CD4-positive, alpha-beta T cell (primary cell): ENCODE data around the gene UBE3C. TPM values are rescaled to one million over a fixed set of nuclear protein-coding genes. Genes with fewer than 3 reads are reported as not detected.
A peak's percentile ranks its signal among the peaks of the same experiment; 100 is the strongest.

Source experiments
- ATAC-seq: fragments of 200-7000 bp; cut with Tn5 transposase; one replicate; pipeline ENCODE4 v1.10.0; 2022; ENCODE audit warnings: mild to moderate bottlenecking; ENCODE audit not compliant: poor library complexity
- CTCF ChIA-PET: fragments of 350-600 bp; sonication (Branson Sonifier 250); formaldehyde crosslinking; loops from one replicate; lab custom pipeline; 2021; ENCODE audit warnings: antibody characterized with exemption, inconsistent platforms; lab: Charles Lee
- POLR2A ChIA-PET: fragments of 350-600 bp; sonication (Branson Sonifier 250); formaldehyde crosslinking; loops from one replicate; lab custom pipeline; 2021; ENCODE audit warnings: antibody characterized with exemption, inconsistent platforms; lab: Charles Lee
- DNase-seq, 14 experiments: peaks; one replicate each; pipeline ENCODE4 v3.0.0-alpha.2; 2013 to 2020; ENCODE audit warnings: mixed read lengths in 2 of 14
- H3K27ac ChIP-seq, 2 donors: one replicate each; pipeline versions ENCODE4 v1.5.1 to v1.7.0; 2013; ENCODE audit warnings: low read length in 2 of 2, low read depth in 1 of 2, mild to moderate bottlenecking in 1 of 2
- H3K27me3 ChIP-seq, 2 experiments: 1 replicate in 1 of 2; 2 replicates in 1 of 2; pipeline versions ENCODE4 v1.6.1 to v1.7.0; 2013; ENCODE audit warnings: low read length in 2 of 2, control low read depth in 1 of 2, mild to moderate bottlenecking in 1 of 2, moderate library complexity in 1 of 2; ENCODE audit not compliant: insufficient read depth in 2 of 2, control insufficient read depth in 1 of 2
- H3K36me3 ChIP-seq: one replicate; pipeline ENCODE4 v1.6.1; 2013; ENCODE audit warnings: low read length, control low read depth; ENCODE audit not compliant: insufficient read depth
- H3K4me1 ChIP-seq: one replicate; pipeline ENCODE4 v1.6.1; 2013; ENCODE audit warnings: low read length, control low read depth; ENCODE audit not compliant: insufficient read depth
- H3K4me3 ChIP-seq: one replicate; pipeline ENCODE4 v1.5.1; 2013; ENCODE audit warnings: mild to moderate bottlenecking, low read length, moderate library complexity
- H3K9me3 ChIP-seq, 2 experiments: 1 replicate in 1 of 2; 2 replicates in 1 of 2; pipeline versions ENCODE4 v1.6.1 to v1.7.0; 2013; ENCODE audit warnings: low read length in 2 of 2, mild to moderate bottlenecking in 2 of 2, control low read depth in 1 of 2, moderate library complexity in 1 of 2; ENCODE audit not compliant: control insufficient read depth in 1 of 2, insufficient read depth in 1 of 2
- H3K27ac Mint-ChIP-seq: one replicate; pipeline ENCODE4 v1.8.0; 2020; ENCODE audit warnings: mixed read lengths
- H3K27me3 Mint-ChIP-seq: one replicate; pipeline ENCODE4 v1.8.0; 2021; ENCODE audit warnings: mixed read lengths
- H3K36me3 Mint-ChIP-seq: one replicate; pipeline ENCODE4 v1.8.0; 2021; ENCODE audit warnings: low read depth, mixed read lengths
- H3K4me1 Mint-ChIP-seq: one replicate; pipeline ENCODE4 v1.8.0; 2021; ENCODE audit warnings: low read depth, mixed read lengths
- H3K4me3 Mint-ChIP-seq: one replicate; pipeline ENCODE4 v1.8.0; 2020; ENCODE audit warnings: mild to moderate bottlenecking, mixed read lengths
- H3K9me3 Mint-ChIP-seq: one replicate; pipeline ENCODE4 v1.8.0; 2020; ENCODE audit warnings: mixed read lengths
- CTCF ChIP-seq: fragments of 200-600 bp; IDR thresholded peaks from one replicate; pipeline ENCODE4 v1.8.0; 2022; ENCODE audit warnings: antibody characterized with exemption, mild to moderate bottlenecking
- intact Hi-C, 2 experiments: fragments of 100-400 bp; cut with DNase I in 1 of 2; cut with micrococcal nuclease in 1 of 2; formaldehyde crosslinking; loops; one replicate each; pipeline versions ENCODE4 v1.15.1 to v1.9.0; 2023 to 2025; cut with DNase I, micrococcal nuclease
- total RNA-seq, 174 experiments: library from RNA in 2 of 174; stranded (reverse) in 2 of 174; gene quantifications; one replicate each; pipeline ENCODE4 v1.2.3 and lab custom pipeline; 2021 to 2026

The UBE3C gene
- total RNA-seq, 2 experiments from 2014 or later: 30.8 to 32.3 TPM

- no peak overlapping the region for H3K27ac Mint-ChIP-seq
- H3K36me3 Mint-ChIP-seq: no peaks in the 10 kb centered on the region
- H3K27me3 Mint-ChIP-seq: no peaks in the 10 kb centered on the region
- intact Hi-C loops: no loop called here
- Histone ChIP-seq H3K4me1 (no peaks in the 10 kb centered on the region), H3K36me3 (no peaks in the 10 kb centered on the region), H3K4me3 (no peak overlapping the region), H3K9me3 (peaks cover 0 to 6% of the 10 kb centered on the region in 2 experiments), H3K27me3 (no peaks in the 10 kb centered on the region), H3K27ac (no peak overlapping the region)
- ATAC-seq (no peak), DNase-seq (peak in 3 of 14 experiments; percentile 13 to 67 (median 55))
- H3K4me1 Mint-ChIP-seq: no peaks in the 10 kb centered on the region
- no peak overlapping the region for H3K4me3 Mint-ChIP-seq
- H3K9me3 Mint-ChIP-seq: no peaks in the 10 kb centered on the region
- ChIA-PET CTCF (no interaction called here), POLR2A (no interaction called here)
- no peak for TF ChIP-seq CTCF
Observed at GRCh38 chr7:157318015-157318706, 179.4 kb downstream of the UBE3C start.

Other genes starting within 250 kb of the UBE3C start
- 10 to 100 TPM; 61.6 to 61.9 TPM for gene LMBR1, start 245.7 kb upstream of the UBE3C start, total RNA-seq
- 10 to 100 TPM; 25.5 to 27.6 TPM for gene NOM1, start 189.2 kb upstream of the UBE3C start, total RNA-seq
- under 1 TPM in 1 of 2 experiments, not detected in 1; 0.14 TPM for gene MNX1, start 128.3 kb upstream of the UBE3C start, total RNA-seq
- gene DNAJB6, start 198.1 kb downstream of the UBE3C start, total RNA-seq: 100 to 1,000 TPM; 232 to 242 TPM